ENCODE data around the gene KRTAP1-1.
"Not testable (repeated sequence)": the region's sequence is repeated elsewhere in the genome, so short reads cannot be mapped to it uniquely, and the experiment has no call there.

KRTAP1-1 gene, protein sequence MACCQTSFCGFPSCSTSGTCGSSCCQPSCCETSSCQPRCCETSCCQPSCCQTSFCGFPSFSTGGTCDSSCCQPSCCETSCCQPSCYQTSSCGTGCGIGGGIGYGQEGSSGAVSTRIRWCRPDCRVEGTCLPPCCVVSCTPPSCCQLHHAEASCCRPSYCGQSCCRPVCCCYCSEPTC

GRCh38 chr17:41040783-41041571, at the start of gene KRTAP1-1:
Gene KRTAP1-1, minus strand, starts transcription at chr17:41041450. Its CDS starts 53 bp downstream, at chr17:41041397.
- DNase-seq, result not testable (repeated sequence)

- not testable (repeated sequence) for DNase-seq
Measured at GRCh38 chr17:41088760-41089352, 47.6 kb upstream of the KRTAP1-1 start.

- DNase-seq, result not testable (repeated sequence)
Measured at GRCh38 chr17:41084100-41084856, 43.0 kb upstream of the KRTAP1-1 start, which contains the start of gene KRTAP4-7. Gene KRTAP4-7, plus strand, starts transcription at chr17:41084150. Its CDS starts 57 bp downstream, at chr17:41084207.

- DNase-seq, result not testable (repeated sequence)
Measured at GRCh38 chr17:41083427-41083826, 42.2 kb upstream of the KRTAP1-1 start.

DNA sequence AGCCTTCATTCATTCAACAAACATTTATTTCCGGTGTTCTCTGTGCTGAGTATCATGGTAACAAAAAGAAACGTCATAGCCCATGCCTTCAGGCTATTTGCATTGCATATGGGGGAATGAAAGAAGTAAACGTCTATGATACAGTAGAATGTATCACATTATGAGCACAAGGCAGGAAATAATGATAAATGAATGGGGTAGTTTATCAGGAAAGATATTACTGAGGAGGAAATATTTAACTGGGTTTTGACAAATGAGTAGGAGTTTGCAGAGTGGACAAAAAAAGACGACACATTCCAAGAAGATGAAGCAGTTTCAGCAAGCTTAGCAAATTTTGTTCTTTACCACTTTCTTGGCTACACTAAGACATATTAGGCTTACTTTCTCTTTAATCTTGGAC, 41.4 kb upstream of the KRTAP1-1 start:
- DNase-seq, result no peak

- no peak for DNase-seq
Measured at GRCh38 chr17:41076788-41077187, 35.5 kb upstream of the KRTAP1-1 start.

DNA sequence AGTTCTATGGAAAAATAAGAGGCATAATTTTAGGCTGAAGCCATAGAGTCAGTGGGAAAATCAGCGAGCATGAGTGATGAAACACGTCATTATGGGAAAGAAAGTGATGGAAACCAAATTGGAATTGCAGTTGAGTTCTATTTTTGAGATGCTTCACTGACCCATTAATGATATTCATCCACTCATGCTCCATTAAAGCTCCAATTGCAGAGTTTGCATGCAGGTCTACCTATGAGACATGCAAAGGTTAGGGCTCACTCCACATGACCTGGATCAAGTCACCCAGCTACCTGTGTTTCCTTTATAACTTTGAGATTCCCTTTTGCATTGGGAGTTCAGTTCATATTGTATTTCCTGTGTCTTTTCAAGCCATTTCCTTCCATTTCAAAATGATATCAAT, 32.4 kb upstream of the KRTAP1-1 start:
- no peak for DNase-seq

GRCh38 chr17:41071606-41072360, 30.5 kb upstream of the KRTAP1-1 start:
- no peak for DNase-seq

- no peak for DNase-seq
Measured at GRCh38 chr17:41069031-41069430, 27.8 kb upstream of the KRTAP1-1 start.

DNA sequence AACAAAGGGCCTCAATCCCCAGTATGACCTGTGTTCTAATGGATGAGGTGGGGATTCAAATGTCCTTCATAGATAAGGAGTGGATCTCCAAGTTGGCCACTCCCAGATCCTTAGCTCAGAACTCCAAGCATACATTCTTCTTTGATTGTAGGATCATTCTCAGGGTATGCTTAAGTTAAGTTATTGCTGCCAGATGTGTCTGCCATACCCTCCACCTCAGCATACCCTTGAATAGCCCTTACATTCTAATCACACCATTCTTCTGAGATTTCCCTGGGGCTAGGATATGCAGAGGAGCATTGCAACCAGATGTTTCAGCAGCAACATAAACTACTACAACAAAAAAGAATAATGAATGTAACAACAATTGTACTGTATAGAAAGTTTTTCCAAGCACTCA, 26.0 kb upstream of the KRTAP1-1 start:
- no peak for DNase-seq

- DNase-seq, result no peak
Measured at GRCh38 chr17:41065829-41066624, 24.8 kb upstream of the KRTAP1-1 start, which contains the start of gene KRTAP2-4. Gene KRTAP2-4, minus strand, starts transcription at chr17:41065879. Its CDS starts 34 bp downstream, at chr17:41065845.

GRCh38 chr17:41065016-41065689, 23.9 kb upstream of the KRTAP1-1 start:
- DNase-seq, result not testable (repeated sequence)

DNA sequence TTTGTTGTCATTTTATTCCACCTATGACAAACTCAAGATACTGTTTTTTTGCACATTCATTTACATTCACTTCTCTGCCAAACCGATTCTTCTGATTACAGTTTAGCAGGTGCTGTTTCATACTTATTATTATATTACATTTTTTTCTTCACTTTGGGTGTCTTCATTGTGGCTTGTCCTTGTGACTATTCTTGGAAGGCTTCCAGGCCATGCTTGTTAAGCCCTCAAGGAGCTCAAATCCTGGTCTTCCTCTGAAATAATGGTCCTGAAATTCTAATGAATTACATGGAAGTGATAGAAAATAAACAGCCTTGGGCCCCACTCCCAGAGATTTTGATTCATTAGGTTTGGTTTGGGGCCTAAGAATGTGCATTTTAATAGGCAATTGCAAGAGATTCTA, 23.1 kb upstream of the KRTAP1-1 start:
- no peak for DNase-seq

- no peak for DNase-seq
Measured at GRCh38 chr17:41063449-41063848, 22.2 kb upstream of the KRTAP1-1 start.

GRCh38 chr17:41061964-41062363, 20.7 kb upstream of the KRTAP1-1 start:
- no peak for DNase-seq

DNA sequence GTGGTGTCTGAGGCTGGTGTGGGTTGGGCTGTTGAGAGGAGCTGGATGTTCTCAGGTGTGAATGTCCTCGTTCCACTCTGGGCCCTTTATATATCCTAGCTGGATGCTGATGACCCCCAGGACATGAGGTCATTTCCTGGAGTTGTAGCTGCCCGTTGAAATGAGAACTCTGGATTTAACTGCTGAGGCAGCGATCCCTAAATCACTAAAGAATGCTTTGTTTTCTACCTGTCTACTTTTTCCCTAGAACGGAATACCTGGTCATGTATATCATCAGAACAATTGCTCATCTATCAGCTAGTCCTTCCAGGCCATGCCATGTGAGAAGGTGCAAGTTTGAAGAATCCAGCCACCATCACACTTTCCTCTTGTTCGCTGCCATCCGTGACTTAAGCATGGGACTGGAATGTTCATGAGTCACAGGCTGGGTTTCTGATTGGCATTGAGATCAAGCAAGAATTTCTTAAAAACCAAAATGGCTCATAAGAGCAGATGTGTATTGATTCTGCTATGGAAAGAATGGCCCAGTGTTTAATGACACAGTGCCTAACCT, 18.9 kb upstream of the KRTAP1-1 start, which contains the start of gene KRTAP2-3:
TSS of gene KRTAP2-3 (minus strand) at position 63 of the 553 bp plus-strand sequence. CDS start 64 bp downstream, outside the sequence.
- no peak for DNase-seq

GRCh38 chr17:41059276-41060051, 18.2 kb upstream of the KRTAP1-1 start:
- not testable (repeated sequence) for DNase-seq

GRCh38 chr17:41058741-41059140, 17.5 kb upstream of the KRTAP1-1 start:
- DNase-seq, result no peak

DNA sequence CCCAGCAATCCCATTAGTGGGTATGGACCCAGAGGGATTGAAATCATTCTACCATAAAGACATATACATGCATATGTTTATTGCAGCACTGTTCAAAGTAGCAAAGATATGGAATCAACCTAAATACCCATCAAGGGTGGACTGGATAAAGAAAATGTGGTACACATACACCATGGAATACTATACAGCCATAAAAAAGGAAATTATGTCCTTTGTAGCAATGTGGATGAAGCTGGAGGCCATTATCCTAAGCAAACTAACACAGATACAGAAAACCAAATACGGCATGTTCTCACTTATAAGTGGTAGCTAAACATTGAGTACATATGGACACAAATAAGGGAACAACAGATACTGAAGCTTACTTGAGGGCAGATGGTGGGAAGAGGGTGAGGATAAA, 16.3 kb upstream of the KRTAP1-1 start:
- no peak for DNase-seq

Data from activated T-cell treated with anti-CD3 and anti-CD28 coated beads, Interleukin-2, amount 50 U/mL, for 1 hour (primary cell).